ENCODE measurements around the gene ANK3.

GRCh38 chr10:60394446-60394845 is 4.8 kb upstream of the ANK3 start:
- TF ChIP-seq POLR2A (IDR thresholded peaks at IDR 0.05) (no peak), EP300 (IDR thresholded peaks at IDR 0.05) (no peak), CTCF (IDR thresholded peaks at IDR 0.05) (no peak)

All from sigmoid colon (tissue), 4 donors.